ENCODE results near the gene MXD1. TPM values are rescaled to one million over a fixed set of nuclear protein-coding genes. Genes with fewer than 3 reads are reported as not detected.

The MXD1 gene
- polyA plus RNA-seq, 1 donor (not counting 4 experiments of a cell fraction or from before 2014, with no cell fraction given) = 15.9 TPM

GRCh38 chr2:69969126-69969983 is 54.4 kb downstream of the MXD1 start:
- Histone ChIP-seq H3K4me3 (ENCODE audit: control insufficient read depth in 2 of 3, extremely low read depth in 1 of 3, insufficient read depth in 2 of 3, low read depth in 1 of 3, low read length in 3 of 3) (no peak overlapping the region), H3K36me3 (ENCODE audit: control insufficient read depth in 2 of 2, extremely low read depth in 1 of 2, insufficient read depth in 2 of 2, low read length in 2 of 2) (no peaks in the 10 kb centered on the region), H3K9ac (ENCODE audit: control insufficient read depth, extremely low read depth, insufficient read depth, low read length) (no peak overlapping the region), H3K9me3 (ENCODE audit: control insufficient read depth, low read depth, low read length) (no peaks in the 10 kb centered on the region), H3K27me3 (ENCODE audit: control insufficient read depth, extremely low read depth, insufficient read depth, low read length) (no peaks in the 10 kb centered on the region), H3K27ac (ENCODE audit: control insufficient read depth, insufficient read depth, low read length) (no peak overlapping the region), H2AFZ (ENCODE audit: control insufficient read depth, low read length) (no peak overlapping the region), H3K4me2 (ENCODE audit: control insufficient read depth, extremely low read depth, insufficient read depth, low read depth, low read length) (no peak overlapping the region), H3K79me2 (ENCODE audit: control insufficient read depth, insufficient read depth, low read length) (no peaks in the 10 kb centered on the region), H3K9me1 (ENCODE audit: control insufficient read depth, extremely low read depth, insufficient read depth, low read length) (no peaks in the 10 kb centered on the region), H4K20me1 (ENCODE audit: control insufficient read depth, extremely low read depth, insufficient read depth, low read length) (no peaks in the 10 kb centered on the region), H3K4me1 (ENCODE audit: control insufficient read depth, extremely low read depth, insufficient read depth, low read length) (peaks cover 9% of the 10 kb centered on the region)
- FAIRE-seq (no peak), DNase-seq (ENCODE audit: low read depth, low spot score) (no peak)
- TF ChIP-seq CTCF (optimal IDR thresholded peaks at IDR 0.05 in 1 of 3, IDR thresholded peaks at IDR 0.05 in 1 of 3, conservative IDR thresholded peaks at IDR 0.05 in 1 of 3; ENCODE audit: extremely low read depth in 1 of 3, insufficient read depth in 2 of 3, low read length in 3 of 3) = no peak
- no peak for TF ChIP-seq EZH2 (IDR thresholded peaks at IDR 0.05; ENCODE audit: low read length)
- dilution Hi-C loops (cut with MboI; ENCODE audit: extremely low pct_ligation_motif_present, low sequenced_read_pairs) = no loop called here

GRCh38 chr2:69969991-69970390 is 55.1 kb downstream of the MXD1 start:
- DNase-seq (ENCODE audit: low read depth, low spot score) = no peak
- Histone ChIP-seq H3K36me3 (ENCODE audit: control insufficient read depth in 2 of 2, extremely low read depth in 1 of 2, insufficient read depth in 2 of 2, low read length in 2 of 2) (no peaks in the 10 kb centered on the region), H3K27ac (ENCODE audit: control insufficient read depth, insufficient read depth, low read length) (no peak overlapping the region), H3K9ac (ENCODE audit: control insufficient read depth, extremely low read depth, insufficient read depth, low read length) (no peak overlapping the region), H3K79me2 (ENCODE audit: control insufficient read depth, insufficient read depth, low read length) (no peaks in the 10 kb centered on the region), H3K27me3 (ENCODE audit: control insufficient read depth, extremely low read depth, insufficient read depth, low read length) (no peaks in the 10 kb centered on the region), H3K4me2 (ENCODE audit: control insufficient read depth, extremely low read depth, insufficient read depth, low read depth, low read length) (no peak overlapping the region), H3K4me3 (ENCODE audit: control insufficient read depth in 2 of 3, extremely low read depth in 1 of 3, insufficient read depth in 2 of 3, low read depth in 1 of 3, low read length in 3 of 3) (no peak overlapping the region), H2AFZ (ENCODE audit: control insufficient read depth, low read length) (no peak overlapping the region), H4K20me1 (ENCODE audit: control insufficient read depth, extremely low read depth, insufficient read depth, low read length) (no peaks in the 10 kb centered on the region), H3K4me1 (ENCODE audit: control insufficient read depth, extremely low read depth, insufficient read depth, low read length) (peaks cover 3% of the 10 kb centered on the region), H3K9me1 (ENCODE audit: control insufficient read depth, extremely low read depth, insufficient read depth, low read length) (no peaks in the 10 kb centered on the region), H3K9me3 (ENCODE audit: control insufficient read depth, low read depth, low read length) (no peaks in the 10 kb centered on the region)
- no peak for FAIRE-seq
- TF ChIP-seq EZH2 (IDR thresholded peaks at IDR 0.05; ENCODE audit: low read length) = no peak
- TF ChIP-seq CTCF (optimal IDR thresholded peaks at IDR 0.05 in 1 of 3, IDR thresholded peaks at IDR 0.05 in 1 of 3, conservative IDR thresholded peaks at IDR 0.05 in 1 of 3; ENCODE audit: extremely low read depth in 1 of 3, insufficient read depth in 2 of 3, low read length in 3 of 3) = no peak
- dilution Hi-C loops (cut with MboI; ENCODE audit: extremely low pct_ligation_motif_present, low sequenced_read_pairs) = no loop called here

Data from keratinocyte (primary cell).